ENCODE measurements around the gene RBMS3.

GRCh38 chr3:29291260-29291981, 10.6 kb downstream of the RBMS3 start:
- no peak for TF ChIP-seq CTCF (IDR thresholded peaks at IDR 0.05)
- no peak for TF ChIP-seq POLR2A (IDR thresholded peaks at IDR 0.05)
